ENCODE data around the gene HVCN1. TPM values are rescaled to one million over a fixed set of nuclear protein-coding genes. Genes with fewer than 3 reads are reported as not detected.
"Not testable (repeated sequence)": the region's sequence is repeated elsewhere in the genome, so short reads cannot be mapped to it uniquely, and the experiment has no call there.

Gene HVCN1
- total and polyA plus RNA-seq, 2 of the 8 experiments (the other 6 are each of a cell fraction or from before 2014, with no cell fraction given): 5.8 to 11.2 TPM

DNA sequence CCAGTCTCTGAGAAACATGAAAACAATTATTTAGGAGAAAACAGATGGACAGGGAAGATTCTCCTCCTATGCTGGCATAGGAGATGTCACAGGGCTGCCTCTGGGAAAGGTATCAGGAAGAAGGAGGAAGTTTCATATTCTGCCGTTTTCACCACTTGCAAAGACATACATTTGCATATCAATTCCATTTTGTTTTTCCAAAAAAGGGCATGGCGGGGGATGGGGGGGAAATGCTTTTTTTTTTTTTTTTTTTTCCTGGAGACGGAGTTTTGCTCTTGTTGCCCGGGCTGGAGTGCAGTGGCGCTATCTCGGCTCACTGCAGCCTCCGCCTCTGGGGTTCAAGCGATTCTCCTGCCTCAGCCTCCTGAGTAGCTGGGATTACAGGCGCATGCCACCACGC, 34.7 kb downstream of the HVCN1 start:
- H3K9ac ChIP-seq (replicated peaks in 1 of 4; ENCODE audit: extremely low read depth in 1 of 4, low read depth in 3 of 4, low read length in 3 of 4); H2AFZ ChIP-seq (ENCODE audit: low read length); H3K4ac ChIP-seq (replicated peaks; ENCODE audit: insufficient read length, low read depth, low read length); H2BK5ac ChIP-seq (ENCODE audit: low read depth, low read length); FAIRE-seq; H4K20me1 ChIP-seq (replicated peaks in 1 of 2; ENCODE audit: control insufficient read depth in 1 of 2, insufficient read depth in 2 of 2, low read length in 2 of 2); H3K23me2 ChIP-seq (ENCODE audit: low read depth, low read length); POLR2A ChIA-PET (ENCODE audit: partially characterized antibody); DNase-seq (ENCODE audit: low read depth in 1 of 2, low spot score in 2 of 2); H2BK120ac ChIP-seq (replicated peaks; ENCODE audit: low read depth, low read length); H3K9me3 ChIP-seq (ENCODE audit: insufficient read depth in 2 of 2, low read depth in 1 of 2, low read length in 1 of 2); H4K91ac ChIP-seq (replicated peaks; ENCODE audit: insufficient read length, low read length); H2BK15ac ChIP-seq (ENCODE audit: low read length); H2BK12ac ChIP-seq (ENCODE audit: low read depth, low read length); H3K4me3 ChIP-seq (ENCODE audit: extremely low read depth in 1 of 4, insufficient read depth in 2 of 4, low read depth in 3 of 4, low read length in 4 of 4); H3K27me3 ChIP-seq (replicated peaks in 1 of 4; ENCODE audit: control insufficient read depth in 3 of 4, extremely low read depth in 1 of 4, insufficient read depth in 3 of 4, low read length in 3 of 4); H4K8ac ChIP-seq (ENCODE audit: extremely low read depth, insufficient read depth, low read length); H3K18ac ChIP-seq (ENCODE audit: extremely low read depth, low read length); H3K4me1 ChIP-seq (replicated peaks in 1 of 4; ENCODE audit: control insufficient read depth in 3 of 4, insufficient read depth in 4 of 4, low read length in 3 of 4); H4K5ac ChIP-seq (ENCODE audit: insufficient read length, low read depth, low read length); H3K79me2 ChIP-seq (ENCODE audit: control insufficient read depth in 1 of 2, insufficient read depth in 2 of 2, low read length in 2 of 2); H3K36me3 ChIP-seq (ENCODE audit: control insufficient read depth in 2 of 4, insufficient read depth in 4 of 4, low read length in 3 of 4); H2BK20ac ChIP-seq (ENCODE audit: low read length); CTCF ChIA-PET (ENCODE audit: partially characterized antibody); H3K14ac ChIP-seq (ENCODE audit: insufficient read length); H3K27ac ChIP-seq (ENCODE audit: low read depth, low read length); H3K23ac ChIP-seq (ENCODE audit: insufficient read length); H3K56ac ChIP-seq (replicated peaks; ENCODE audit: insufficient read length, low read depth, low read length); H2AK5ac ChIP-seq (ENCODE audit: low read depth, low read length); H3K79me1 ChIP-seq (ENCODE audit: low read depth, low read length): not testable (repeated sequence)
- WGBS, 2 experiments (ENCODE audit: extremely low coverage in 1 of 2, insufficient coverage in 1 of 2, insufficient read length in 1 of 2, insufficient replicate concordance in 2 of 2, low coverage in 1 of 2, low lambda C conversion rate in 2 of 2, missing lambda C conversion rate in 1 of 2): 86% methylated on average over 10 of the region's 10 CpGs; no CpG with 5 or more reads in 1 of the 2 experiments
- peak; percentile 89 for TF ChIP-seq SRF (IDR thresholded peaks at IDR 0.05; ENCODE audit: low read depth, low read length)
- H3K4me2 ChIP-seq (ENCODE audit: insufficient read depth in 1 of 2, low read depth in 2 of 2, low read length in 2 of 2): peak overlapping the region in 1 of 2 experiments; percentile 50; a peak in 1 of 4 replicates

All from H1 (cell line).